Measurements from ENCODE around the gene VAMP4. TPM values are rescaled to one million over a fixed set of nuclear protein-coding genes. Genes with fewer than 3 reads are reported as not detected.
"Not testable (repeated sequence)": the region's sequence is repeated elsewhere in the genome, so short reads cannot be mapped to it uniquely, and the experiment has no call there.

Gene VAMP4
- total RNA-seq, 1 donor from 2014 or later, result 7.4 TPM

- no peak overlapping the region for H3K27ac ChIP-seq (ENCODE audit: low read depth, low read length)
- Mint-ChIP-seq H3K27me3 (ENCODE audit: low read depth, unreplicated experiment) (no peaks in the 10 kb centered on the region), H3K9me3 (ENCODE audit: unreplicated experiment) (peaks cover 12% of the 10 kb centered on the region), H3K27ac (ENCODE audit: unreplicated experiment) (no peak overlapping the region), H3K36me3 (ENCODE audit: low read depth, unreplicated experiment) (peaks cover 20% of the 10 kb centered on the region), H3K4me1 (ENCODE audit: low read depth, unreplicated experiment) (peaks cover 5% of the 10 kb centered on the region), H3K4me3 (ENCODE audit: unreplicated experiment) (no peak overlapping the region)
- H3K9ac ChIP-seq (ENCODE audit: low read length), result no peak overlapping the region
- no peak overlapping the region for H3K4me2 ChIP-seq (ENCODE audit: low read length)
- FAIRE-seq (no peak), DNase-seq (ENCODE audit: low read depth) (no peak)
- H3K79me2 ChIP-seq (ENCODE audit: insufficient read depth, low read length), result no peaks in the 10 kb centered on the region
- H3K4me1 ChIP-seq (ENCODE audit: insufficient read depth, low read length), result no peaks in the 10 kb centered on the region
- no peak overlapping the region for H2AFZ ChIP-seq (ENCODE audit: low read depth, low read length)
- TF ChIP-seq, protein P1, sequence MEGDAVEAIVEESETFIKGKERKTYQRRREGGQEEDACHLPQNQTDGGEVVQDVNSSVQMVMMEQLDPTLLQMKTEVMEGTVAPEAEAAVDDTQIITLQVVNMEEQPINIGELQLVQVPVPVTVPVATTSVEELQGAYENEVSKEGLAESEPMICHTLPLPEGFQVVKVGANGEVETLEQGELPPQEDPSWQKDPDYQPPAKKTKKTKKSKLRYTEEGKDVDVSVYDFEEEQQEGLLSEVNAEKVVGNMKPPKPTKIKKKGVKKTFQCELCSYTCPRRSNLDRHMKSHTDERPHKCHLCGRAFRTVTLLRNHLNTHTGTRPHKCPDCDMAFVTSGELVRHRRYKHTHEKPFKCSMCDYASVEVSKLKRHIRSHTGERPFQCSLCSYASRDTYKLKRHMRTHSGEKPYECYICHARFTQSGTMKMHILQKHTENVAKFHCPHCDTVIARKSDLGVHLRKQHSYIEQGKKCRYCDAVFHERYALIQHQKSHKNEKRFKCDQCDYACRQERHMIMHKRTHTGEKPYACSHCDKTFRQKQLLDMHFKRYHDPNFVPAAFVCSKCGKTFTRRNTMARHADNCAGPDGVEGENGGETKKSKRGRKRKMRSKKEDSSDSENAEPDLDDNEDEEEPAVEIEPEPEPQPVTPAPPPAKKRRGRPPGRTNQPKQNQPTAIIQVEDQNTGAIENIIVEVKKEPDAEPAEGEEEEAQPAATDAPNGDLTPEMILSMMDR (IDR thresholded peaks at IDR 0.05; ENCODE audit: insufficient read depth, low read depth, low read length), result no peak
- TF ChIP-seq EZH2 (IDR thresholded peaks at IDR 0.05; ENCODE audit: insufficient read depth, low read length), result no peak
- H3K4me3 ChIP-seq (ENCODE audit: insufficient read depth, low read depth, low read length), result no peak overlapping the region
- H3K9me3 ChIP-seq (ENCODE audit: insufficient read depth, low read depth, low read length), result no peaks in the 10 kb centered on the region
- no peaks in the 10 kb centered on the region for H4K20me1 ChIP-seq (ENCODE audit: insufficient read depth, low read length)
- no peaks in the 10 kb centered on the region for H3K36me3 ChIP-seq (ENCODE audit: insufficient read depth, low read length)
- H3K27me3 ChIP-seq (ENCODE audit: insufficient read depth, low read length), result no peaks in the 10 kb centered on the region
Observed at GRCh38 chr1:171727778-171728177, 14.1 kb downstream of the VAMP4 start.

DNA sequence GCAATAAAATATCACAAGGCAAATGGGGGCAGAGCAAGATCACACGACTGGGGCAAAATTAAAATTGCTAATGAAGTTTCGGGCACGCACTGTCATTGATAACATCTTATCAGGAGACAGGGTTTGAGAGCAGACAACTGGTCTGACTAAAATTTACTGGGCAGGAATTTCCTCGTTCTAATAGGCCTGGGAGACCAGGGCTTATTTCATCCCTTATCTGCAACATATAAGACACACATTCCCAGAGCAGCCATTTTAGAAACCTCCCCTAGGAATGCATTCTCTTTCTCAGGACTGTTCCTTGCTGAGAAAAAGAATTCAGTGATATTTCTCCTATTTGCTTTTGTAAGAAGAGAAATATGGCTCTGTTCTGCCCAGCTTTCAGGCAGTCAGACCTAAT, 18.7 kb downstream of the VAMP4 start:
- H3K36me3 Mint-ChIP-seq (ENCODE audit: low read depth, unreplicated experiment), result peaks cover 21% of the 10 kb centered on the region

GRCh38 chr1:171718848-171719247, 23.0 kb downstream of the VAMP4 start:
- no peak overlapping the region for H3K9ac ChIP-seq (ENCODE audit: low read length)
- H3K36me3 Mint-ChIP-seq (ENCODE audit: low read depth, unreplicated experiment), result peaks cover 14% of the 10 kb centered on the region
- TF ChIP-seq, protein P1 (IDR thresholded peaks at IDR 0.05; ENCODE audit: insufficient read depth, low read depth, low read length), result no peak
- no peak for TF ChIP-seq EZH2 (IDR thresholded peaks at IDR 0.05; ENCODE audit: insufficient read depth, low read length)
- H3K4me1 ChIP-seq (ENCODE audit: insufficient read depth, low read length), result no peaks in the 10 kb centered on the region
- peaks cover 5% of the 10 kb centered on the region for H3K4me1 Mint-ChIP-seq (ENCODE audit: low read depth, unreplicated experiment)
- no peak overlapping the region for H3K27ac ChIP-seq (ENCODE audit: low read depth, low read length)
- H3K36me3 ChIP-seq (ENCODE audit: insufficient read depth, low read length), result peaks cover 3% of the 10 kb centered on the region
- H3K27me3 Mint-ChIP-seq (ENCODE audit: low read depth, unreplicated experiment), result no peaks in the 10 kb centered on the region
- H3K9me3 Mint-ChIP-seq (ENCODE audit: unreplicated experiment), result peaks cover 11% of the 10 kb centered on the region
- DNase-seq (ENCODE audit: low read depth) (no peak), FAIRE-seq (no peak)
- no peak overlapping the region for H3K4me2 ChIP-seq (ENCODE audit: low read length)
- peaks cover 8% of the 10 kb centered on the region for H4K20me1 ChIP-seq (ENCODE audit: insufficient read depth, low read length)
- peaks cover 12% of the 10 kb centered on the region for H3K79me2 ChIP-seq (ENCODE audit: insufficient read depth, low read length)
- no peak overlapping the region for H3K27ac Mint-ChIP-seq (ENCODE audit: unreplicated experiment)
- no peak overlapping the region for H2AFZ ChIP-seq (ENCODE audit: low read depth, low read length)
- H3K4me3 ChIP-seq (ENCODE audit: insufficient read depth, low read depth, low read length), result no peak overlapping the region
- no peaks in the 10 kb centered on the region for H3K9me3 ChIP-seq (ENCODE audit: insufficient read depth, low read depth, low read length)
- no peaks in the 10 kb centered on the region for H3K27me3 ChIP-seq (ENCODE audit: insufficient read depth, low read length)
- no peak overlapping the region for H3K4me3 Mint-ChIP-seq (ENCODE audit: unreplicated experiment)

More for the DNA sequence above, 18.7 kb downstream of the VAMP4 start:
- not testable (repeated sequence) for H3K4me3 ChIP-seq (ENCODE audit: insufficient read depth, low read depth, low read length); DNase-seq (ENCODE audit: low read depth); H3K4me3 Mint-ChIP-seq (ENCODE audit: unreplicated experiment); H3K27me3 Mint-ChIP-seq (ENCODE audit: low read depth, unreplicated experiment); H3K36me3 ChIP-seq (ENCODE audit: insufficient read depth, low read length); H3K27ac Mint-ChIP-seq (ENCODE audit: unreplicated experiment); H2AFZ ChIP-seq (ENCODE audit: low read depth, low read length); FAIRE-seq; H3K27ac ChIP-seq (ENCODE audit: low read depth, low read length); H3K9ac ChIP-seq (ENCODE audit: low read length); H3K27me3 ChIP-seq (ENCODE audit: insufficient read depth, low read length); H3K4me1 Mint-ChIP-seq (ENCODE audit: low read depth, unreplicated experiment); H3K9me3 ChIP-seq (ENCODE audit: insufficient read depth, low read depth, low read length); H3K4me1 ChIP-seq (ENCODE audit: insufficient read depth, low read length); H4K20me1 ChIP-seq (ENCODE audit: insufficient read depth, low read length); H3K4me2 ChIP-seq (ENCODE audit: low read length)
- peaks cover 12% of the 10 kb centered on the region for H3K79me2 ChIP-seq (ENCODE audit: insufficient read depth, low read length)
- H3K9me3 Mint-ChIP-seq (ENCODE audit: unreplicated experiment), result peaks cover 12% of the 10 kb centered on the region
